Activated CD8-positive, alpha-beta T cell treated with anti-CD3 and anti-CD28 coated beads for 36 hours (primary cell): ENCODE measurements around the gene RNU5B-1. TPM values are rescaled to one million over a fixed set of nuclear protein-coding genes. Genes with fewer than 3 reads are reported as not detected.

ENCODE experiments used
- ATAC-seq: fragments of 200-7000 bp; cut with Tn5 transposase; one replicate; pipeline ENCODE4 v1.10.0; 2021; ENCODE audit warnings: mild to moderate bottlenecking, moderate library complexity
- CTCF ChIA-PET: fragments of 350-600 bp; sonication (Branson Sonifier 250); formaldehyde crosslinking; loops from one replicate; lab custom pipeline; 2021; ENCODE audit warnings: antibody characterized with exemption; lab: Charles Lee
- POLR2A ChIA-PET: fragments of 350-600 bp; sonication (Branson Sonifier 250); formaldehyde crosslinking; loops from one replicate; lab custom pipeline; 2021; ENCODE audit warnings: antibody characterized with exemption; lab: Charles Lee
- DNase-seq: peaks from one replicate; pipeline ENCODE4 v3.0.0-alpha.2; 2020
- H3K27ac Mint-ChIP-seq: one replicate; pipeline ENCODE4 v1.8.0; 2021; ENCODE audit warnings: mild to moderate bottlenecking, mixed read lengths
- H3K27me3 Mint-ChIP-seq: one replicate; pipeline ENCODE4 v1.8.0; 2021; ENCODE audit warnings: mixed read lengths
- H3K36me3 Mint-ChIP-seq: one replicate; pipeline ENCODE4 v1.8.0; 2021; ENCODE audit warnings: low read depth, mixed read lengths
- H3K4me1 Mint-ChIP-seq: one replicate; pipeline ENCODE4 v1.8.0; 2021; ENCODE audit warnings: low read depth, mixed read lengths
- H3K4me3 Mint-ChIP-seq: one replicate; pipeline ENCODE4 v1.8.0; 2021; ENCODE audit warnings: mild to moderate bottlenecking, moderate library complexity, mixed read lengths
- H3K9me3 Mint-ChIP-seq: one replicate; pipeline ENCODE4 v1.8.0; 2021; ENCODE audit warnings: mixed read lengths
- CTCF ChIP-seq: fragments of 200-600 bp; IDR thresholded peaks from one replicate; pipeline ENCODE4 v1.8.0; 2022; ENCODE audit warnings: antibody characterized with exemption, mild to moderate bottlenecking
- intact Hi-C: fragments of 100-400 bp; cut with micrococcal nuclease; formaldehyde crosslinking; loops from one replicate; pipeline ENCODE4 v1.10.0; 2022
- total RNA-seq, 2 experiments: library from RNA; stranded (reverse); gene quantifications; one replicate each; pipeline ENCODE4 v1.2.3, GENCODE V29; 2021

RNU5B-1 gene
- total RNA-seq, 2 experiments from 2014 or later, result not detected

GRCh38 chr15:65327651-65328393 lies 23.3 kb downstream of the RNU5B-1 start:
- Mint-ChIP-seq H3K36me3 (no peaks in the 10 kb centered on the region), H3K27ac (no peak overlapping the region), H3K4me3 (no peak overlapping the region), H3K4me1 (no peaks in the 10 kb centered on the region), H3K9me3 (no peaks in the 10 kb centered on the region), H3K27me3 (peaks cover 3% of the 10 kb centered on the region)
- no peak for TF ChIP-seq CTCF
- ChIA-PET POLR2A (interaction anchor here (0.9 to 1.0 kb wide), 2 partner anchors 23 to 65 kb away, joined by 3 to 4 read pairs; partner anchors contain the start of gene RNU5B-1), CTCF (interaction anchor here (1.0 to 1.1 kb wide), 2 partner anchors 9 to 11 kb away, joined by 3 to 4 read pairs; no protein-coding TSS in a partner anchor)
- intact Hi-C loops, result no loop called here
- no peak for ATAC-seq
- no peak for DNase-seq

- TF ChIP-seq CTCF, result no peak
- intact Hi-C loops, result no loop called here
- ChIA-PET POLR2A (interaction anchor here (1.0 kb wide), 1 partner anchor 64 kb away, joined by 4 read pairs; no protein-coding TSS in a partner anchor), CTCF (no interaction called here)
- DNase-seq (no peak), ATAC-seq (no peak)
- no peaks in the 10 kb centered on the region for H3K9me3 Mint-ChIP-seq
- H3K36me3 Mint-ChIP-seq, result no peaks in the 10 kb centered on the region
- H3K27ac Mint-ChIP-seq, result no peak overlapping the region
- H3K4me3 Mint-ChIP-seq, result no peak overlapping the region
- H3K4me1 Mint-ChIP-seq, result no peaks in the 10 kb centered on the region
- H3K27me3 Mint-ChIP-seq, result peaks cover 3% of the 10 kb centered on the region
Measured at GRCh38 chr15:65328506-65329287, 24.2 kb downstream of the RNU5B-1 start.

- no peak overlapping the region for H3K4me3 Mint-ChIP-seq
- H3K9me3 Mint-ChIP-seq, result no peaks in the 10 kb centered on the region
- CTCF ChIA-PET, result interaction anchor here (1.6 kb wide), 1 partner anchor 11 kb away, joined by 6 read pairs; no protein-coding TSS in a partner anchor
- intact Hi-C loops, result no loop called here
- POLR2A ChIA-PET, result interaction anchor here (0.7 kb wide), 1 partner anchor 25 kb away, joined by 4 read pairs; the partner anchor contains the start of gene RNU5B-1
- no peak overlapping the region for H3K27ac Mint-ChIP-seq
- TF ChIP-seq CTCF, result no peak
- H3K36me3 Mint-ChIP-seq, result no peaks in the 10 kb centered on the region
- ATAC-seq (no peak), DNase-seq (no peak)
- H3K4me1 Mint-ChIP-seq, result no peaks in the 10 kb centered on the region
- H3K27me3 Mint-ChIP-seq, result peaks cover 3% of the 10 kb centered on the region
Measured at GRCh38 chr15:65329288-65329983, 25.0 kb downstream of the RNU5B-1 start.

GRCh38 chr15:65329984-65330735 lies 25.7 kb downstream of the RNU5B-1 start:
- CTCF ChIA-PET, result interaction anchor here (1.6 kb wide), 1 partner anchor 11 kb away, joined by 6 read pairs; no protein-coding TSS in a partner anchor
- Mint-ChIP-seq H3K27me3 (peaks cover 3% of the 10 kb centered on the region), H3K36me3 (no peaks in the 10 kb centered on the region), H3K9me3 (no peaks in the 10 kb centered on the region), H3K27ac (no peak overlapping the region), H3K4me3 (no peak overlapping the region), H3K4me1 (no peaks in the 10 kb centered on the region)
- DNase-seq, result no peak
- no peak for ATAC-seq
- POLR2A ChIA-PET, result interaction anchor here (0.7 kb wide), 1 partner anchor 25 kb away, joined by 4 read pairs; the partner anchor contains the start of gene RNU5B-1
- no peak for TF ChIP-seq CTCF
- intact Hi-C loops, result no loop called here
